PC-9 (cell line): Measurements from ENCODE around the gene PINLYP. TPM values are rescaled to one million over a fixed set of nuclear protein-coding genes. Genes with fewer than 3 reads are reported as not detected.

ENCODE experiments used
- BruUV-seq: library from RNA; stranded (reverse); fragments of 400-500 nt; replicated peaks from 2 replicates; lab custom pipeline; 2021; lab: Mats Ljungman, UMichigan
- CTCF ChIA-PET: fragments of 300-600 bp; sonication (Branson Sonifier 250); formaldehyde crosslinking; loops from one replicate; lab custom pipeline; 2022; ENCODE audit warnings: antibody characterized with exemption; lab: Charles Lee
- POLR2A ChIA-PET: fragments of 300-600 bp; sonication (Branson Sonifier 250); formaldehyde crosslinking; loops from one replicate; lab custom pipeline; 2022; ENCODE audit warnings: antibody characterized with exemption; ENCODE audit not compliant: unreplicated experiment; lab: Charles Lee
- DNase-seq, 2 experiments: peaks; one replicate each; pipeline versions ENCODE4 v3.0.0 to v3.0.0-alpha.2; 2015 to 2022; ENCODE audit warnings: mixed read lengths in 1 of 2
- H2AFZ ChIP-seq: fragments of 200-600 bp; sonication (generic); 2 replicates; pipeline ENCODE4 v1.8.1; 2017; ENCODE audit warnings: antibody characterized with exemption
- H3F3A ChIP-seq: fragments of 200-600 bp; sonication (generic); 2 replicates; pipeline ENCODE4 v1.8.1; 2017; ENCODE audit warnings: antibody characterized with exemption, mild to moderate bottlenecking, low read depth; ENCODE audit not compliant: insufficient read depth
- H3K27ac ChIP-seq: fragments of 200-600 bp; sonication (generic); 2 replicates; pipeline ENCODE4 v1.6.1; 2016; ENCODE audit warnings: mixed run types
- H3K27me3 ChIP-seq: fragments of 200-600 bp; sonication (generic); 2 replicates; pipeline ENCODE4 v1.6.1; 2016; ENCODE audit warnings: low read depth, mixed run types; ENCODE audit not compliant: insufficient read depth
- H3K36me3 ChIP-seq: fragments of 200-600 bp; sonication (generic); 2 replicates; pipeline ENCODE4 v1.6.1; 2016; ENCODE audit warnings: low read depth, mixed run types
- H3K4me1 ChIP-seq: fragments of 200-600 bp; sonication (generic); replicated peaks from 2 replicates; pipeline ENCODE4 v1.6.1; 2016; ENCODE audit warnings: mixed run types; ENCODE audit not compliant: insufficient read depth
- H3K4me2 ChIP-seq: fragments of 200-600 bp; sonication (generic); 2 replicates; pipeline ENCODE4 v1.6.1; 2017; ENCODE audit warnings: mixed run types
- H3K4me3 ChIP-seq: fragments of 200-600 bp; sonication (generic); 2 replicates; pipeline ENCODE4 v1.6.1; 2016; ENCODE audit warnings: mixed run types
- H3K79me2 ChIP-seq: fragments of 200-600 bp; sonication (generic); 2 replicates; pipeline ENCODE4 v1.6.1; 2017; ENCODE audit warnings: low read depth, mixed run types
- H3K9me2 ChIP-seq: fragments of 200-600 bp; sonication (generic); 2 replicates; pipeline ENCODE4 v1.8.1; 2017; ENCODE audit warnings: mild to moderate bottlenecking; ENCODE audit not compliant: insufficient read depth
- H3K9me3 ChIP-seq: fragments of 200-600 bp; sonication (generic); 2 replicates; pipeline ENCODE4 v1.8.1; 2016; ENCODE audit warnings: low read depth; ENCODE audit not compliant: insufficient read depth
- H4K20me1 ChIP-seq: fragments of 200-600 bp; sonication (generic); 2 replicates; pipeline ENCODE4 v1.8.1; 2017; ENCODE audit not compliant: insufficient read depth
- CTCF ChIP-seq: fragments of 200-600 bp; sonication (generic); conservative IDR thresholded peaks from 2 replicates; pipeline ENCODE4 v1.6.1; 2017; ENCODE audit warnings: mixed run types, antibody characterized with exemption, mild to moderate bottlenecking, moderate library complexity
- EZH2 ChIP-seq: fragments of 200-600 bp; sonication (generic); IDR thresholded peaks from 2 replicates; pipeline ENCODE4 v1.8.0; 2017; ENCODE audit warnings: antibody characterized with exemption, low read depth
- intact Hi-C: fragments of 100-400 bp; cut with micrococcal nuclease; formaldehyde crosslinking; loops from one replicate; pipeline ENCODE4 v1.10.0; 2022; ENCODE audit not compliant: unreplicated experiment
- total RNA-seq: library from RNA; stranded (reverse); gene quantifications from 2 replicates; pipeline ENCODE4 v1.2.3, GENCODE V29; 2021

The PINLYP gene
- total RNA-seq, 1 experiment from 2014 or later, result 2.0 TPM

GRCh38 chr19:43589678-43590077 is 14.1 kb downstream of the PINLYP start:
- Histone ChIP-seq H3K4me3 (no peak overlapping the region), H3K4me2 (no peak overlapping the region), H2AFZ (no peak overlapping the region), H4K20me1 (peaks cover 10% of the 10 kb centered on the region), H3K27ac (no peak overlapping the region), H3K36me3 (0 out of 2 replicates have a peak, but pooled peaks cover 7% of the 10 kb centered on the region), H3K4me1 (0 out of 2 replicates have a peak, but pooled peaks cover 5% of the 10 kb centered on the region), H3K9me3 (no peaks in the 10 kb centered on the region), H3K27me3 (no peaks in the 10 kb centered on the region), H3F3A (peaks cover 10% of the 10 kb centered on the region; the same call in 1 of the 2 replicates), H3K9me2 (no peaks in the 10 kb centered on the region), H3K79me2 (peaks cover 13% of the 10 kb centered on the region)
- DNase-seq, result no peak
- BruUV-seq, result no TSS peak
- TF ChIP-seq EZH2 (no peak), CTCF (no peak)
- ChIA-PET CTCF (no interaction called here), POLR2A (interaction anchor here (0.5 kb wide), 1 partner anchor 220 kb away, joined by 5 read pairs; no protein-coding TSS in a partner anchor)
- intact Hi-C loops, result loop anchor here (10.0 kb wide), 1 partner anchor 155 kb away; no protein-coding TSS in a partner anchor

- H3K79me2 ChIP-seq, result peaks cover 29% of the 10 kb centered on the region
- H3K9me3 ChIP-seq, result no peaks in the 10 kb centered on the region
- TF ChIP-seq EZH2, result no peak
- TF ChIP-seq CTCF, result no peak
- H3F3A ChIP-seq, result peaks cover 16% of the 10 kb centered on the region; the same call in 1 of the 2 replicates
- intact Hi-C loops, result loop anchor here (10.0 kb wide), 1 partner anchor 157 kb away; no protein-coding TSS in a partner anchor
- 0 out of 2 replicates have a peak, but pooled peaks cover 7% of the 10 kb centered on the region for H3K36me3 ChIP-seq
- ChIA-PET CTCF (no interaction called here), POLR2A (no interaction called here)
- H3K27me3 ChIP-seq, result no peaks in the 10 kb centered on the region
- no TSS peak for BruUV-seq
- peaks cover 7% of the 10 kb centered on the region for H3K4me1 ChIP-seq
- no peaks in the 10 kb centered on the region for H3K9me2 ChIP-seq
- no peak overlapping the region for H3K4me3 ChIP-seq
- no peak overlapping the region for H2AFZ ChIP-seq
- DNase-seq, result no peak
- no peak overlapping the region for H3K27ac ChIP-seq
- no peak overlapping the region for H3K4me2 ChIP-seq
- peaks cover 10% of the 10 kb centered on the region for H4K20me1 ChIP-seq
Measured at GRCh38 chr19:43591904-43592772, 16.5 kb downstream of the PINLYP start.

- no TSS peak for BruUV-seq
- Histone ChIP-seq H3K27me3 (no peaks in the 10 kb centered on the region), H3K79me2 (peaks cover 37% of the 10 kb centered on the region), H2AFZ (no peak overlapping the region), H3K9me3 (no peaks in the 10 kb centered on the region), H3K9me2 (no peaks in the 10 kb centered on the region), H3K4me2 (no peak overlapping the region), H4K20me1 (peaks cover 10% of the 10 kb centered on the region), H3K4me3 (no peak overlapping the region), H3F3A (peaks cover 16% of the 10 kb centered on the region; the same call in 1 of the 2 replicates), H3K27ac (no peak overlapping the region), H3K4me1 (peaks cover 14% of the 10 kb centered on the region), H3K36me3 (0 out of 2 replicates have a peak, but pooled peaks cover 7% of the 10 kb centered on the region)
- ChIA-PET CTCF (no interaction called here), POLR2A (no interaction called here)
- no peak for TF ChIP-seq EZH2
- TF ChIP-seq CTCF, result no peak
- intact Hi-C loops, result loop anchor here (10.0 kb wide), 1 partner anchor 158 kb away; no protein-coding TSS in a partner anchor
- DNase-seq, result no peak
Measured at GRCh38 chr19:43592800-43593350, 17.3 kb downstream of the PINLYP start.
